Body of pancreas (tissue), 4 donors: ENCODE measurements around the gene DYNC1LI2.

Experiments used
- POLR2A ChIP-seq, 3 donors: fragments of 450-650 bp; IDR thresholded peaks; one replicate each; pipeline ENCODE4 v1.6.1; 2016; ENCODE audit warnings: antibody characterized with exemption in 3 of 3, mild to moderate bottlenecking in 2 of 3
- TF ChIP-seq, protein P1 (sequence below), 7 experiments: fragments of 450-650 bp in 4 of 7; fragments of 200-600 bp in 3 of 7; sonication (generic) in 3 of 7; IDR thresholded peaks; one replicate each; pipeline ENCODE4 v1.5.1; 2016 to 2019; ENCODE audit warnings: antibody characterized with exemption in 7 of 7

DNA sequence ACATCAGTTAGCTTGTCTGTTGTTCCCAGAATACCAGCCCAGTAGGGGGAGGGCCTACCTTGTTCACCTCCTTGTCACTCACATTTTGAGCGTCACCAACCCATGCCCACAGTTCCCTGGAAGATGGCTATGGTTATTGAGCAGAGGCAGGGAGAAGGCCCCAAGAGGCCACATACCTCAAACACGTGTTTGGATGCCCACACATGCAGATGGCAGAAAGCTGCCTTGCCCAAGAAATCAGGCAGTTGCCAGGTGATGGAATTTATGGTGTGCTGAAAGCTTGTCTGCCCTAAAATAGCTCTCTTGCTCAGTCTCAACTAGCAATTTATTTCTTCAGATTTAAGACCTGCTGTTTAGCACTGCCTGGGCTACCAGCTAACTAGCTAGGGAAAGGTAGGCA lies 38.3 kb downstream of the DYNC1LI2 start:
- TF ChIP-seq, protein P1, sequence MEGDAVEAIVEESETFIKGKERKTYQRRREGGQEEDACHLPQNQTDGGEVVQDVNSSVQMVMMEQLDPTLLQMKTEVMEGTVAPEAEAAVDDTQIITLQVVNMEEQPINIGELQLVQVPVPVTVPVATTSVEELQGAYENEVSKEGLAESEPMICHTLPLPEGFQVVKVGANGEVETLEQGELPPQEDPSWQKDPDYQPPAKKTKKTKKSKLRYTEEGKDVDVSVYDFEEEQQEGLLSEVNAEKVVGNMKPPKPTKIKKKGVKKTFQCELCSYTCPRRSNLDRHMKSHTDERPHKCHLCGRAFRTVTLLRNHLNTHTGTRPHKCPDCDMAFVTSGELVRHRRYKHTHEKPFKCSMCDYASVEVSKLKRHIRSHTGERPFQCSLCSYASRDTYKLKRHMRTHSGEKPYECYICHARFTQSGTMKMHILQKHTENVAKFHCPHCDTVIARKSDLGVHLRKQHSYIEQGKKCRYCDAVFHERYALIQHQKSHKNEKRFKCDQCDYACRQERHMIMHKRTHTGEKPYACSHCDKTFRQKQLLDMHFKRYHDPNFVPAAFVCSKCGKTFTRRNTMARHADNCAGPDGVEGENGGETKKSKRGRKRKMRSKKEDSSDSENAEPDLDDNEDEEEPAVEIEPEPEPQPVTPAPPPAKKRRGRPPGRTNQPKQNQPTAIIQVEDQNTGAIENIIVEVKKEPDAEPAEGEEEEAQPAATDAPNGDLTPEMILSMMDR (IDR thresholded peaks at IDR 0.05) = no peak
- TF ChIP-seq POLR2A (IDR thresholded peaks at IDR 0.05) = no peak
